Esophagus squamous epithelium (tissue), 5 donors: ENCODE measurements around the gene PLCB1. TPM values are rescaled to one million over a fixed set of nuclear protein-coding genes. Genes with fewer than 3 reads are reported as not detected.

Experiments used
- DNase-seq: peaks from one replicate; lab custom pipeline; 2025; lab: John Stamatoyannopoulos, UW
- H3K27ac ChIP-seq, 4 donors: fragments of 200-600 bp; sonication (generic); one replicate each; pipeline ENCODE4 v1.5.1; 2016 to 2019; ENCODE audit warnings: mild to moderate bottlenecking in 1 of 4
- H3K27me3 ChIP-seq, 4 donors: fragments of 200-600 bp; sonication (generic); 1 replicate in 3 of 4; 2 replicates in 1 of 4; pipeline versions ENCODE4 v1.5.1 to v1.6.0; 2017 to 2021; ENCODE audit warnings: antibody characterized with exemption in 1 of 4
- H3K36me3 ChIP-seq, 3 donors: fragments of 200-600 bp; sonication (generic); one replicate each; pipeline ENCODE4 v1.5.1; 2016 to 2019
- H3K4me1 ChIP-seq, 3 donors: fragments of 200-600 bp; sonication (generic); one replicate each; pipeline ENCODE4 v1.5.1; 2017 to 2019
- H3K4me3 ChIP-seq, 4 donors: fragments of 200-600 bp; sonication (generic); 1 replicate in 3 of 4; 2 replicates in 1 of 4; pipeline ENCODE4 v1.5.1; 2016 to 2019; ENCODE audit warnings: mild to moderate bottlenecking in 2 of 4, moderate library complexity in 1 of 4
- H3K9me3 ChIP-seq, 3 donors: fragments of 200-600 bp; sonication (generic); one replicate each; pipeline ENCODE4 v1.5.1; 2016 to 2019
- POLR2A ChIP-seq, 4 donors: fragments of 450-650 bp; IDR thresholded peaks; one replicate each; pipeline ENCODE4 v1.6.1; 2017; ENCODE audit warnings: antibody characterized with exemption in 4 of 4, mild to moderate bottlenecking in 4 of 4, moderate library complexity in 3 of 4
- WGBS, 2 donors: methylation state at CpG; one replicate each; pipeline ENCODE4 v1.1.5; 2018; 5-methylcytosine and 5-hydroxymethylcytosine counted together
- intact Hi-C: fragments of 100-400 bp; cut with DNase I; formaldehyde crosslinking; loops from one replicate; pipeline ENCODE4 v1.15.0; 2022
- total RNA-seq, 4 donors: library from RNA; depleted of rRNA; stranded (reverse); fragments of >200 nt; gene quantifications; one replicate each; pipeline ENCODE4 v1.1.0, GENCODE V29; 2016
- TF ChIP-seq, protein P1 (sequence below), 6 experiments: fragments of 450-650 bp in 4 of 6; fragments of 200-600 bp in 2 of 6; sonication (generic) in 2 of 6; IDR thresholded peaks; one replicate each; pipeline ENCODE4 v1.5.1; 2016 to 2019; ENCODE audit warnings: antibody characterized with exemption in 6 of 6, mild to moderate bottlenecking in 4 of 6, moderate library complexity in 4 of 6
- donor health status: DM: yes; HTN: yes; CAD: no.

PLCB1 gene
- total RNA-seq, 4 donors from 2014 or later, result 1.9 to 20.4 (median 5.0) TPM

DNA sequence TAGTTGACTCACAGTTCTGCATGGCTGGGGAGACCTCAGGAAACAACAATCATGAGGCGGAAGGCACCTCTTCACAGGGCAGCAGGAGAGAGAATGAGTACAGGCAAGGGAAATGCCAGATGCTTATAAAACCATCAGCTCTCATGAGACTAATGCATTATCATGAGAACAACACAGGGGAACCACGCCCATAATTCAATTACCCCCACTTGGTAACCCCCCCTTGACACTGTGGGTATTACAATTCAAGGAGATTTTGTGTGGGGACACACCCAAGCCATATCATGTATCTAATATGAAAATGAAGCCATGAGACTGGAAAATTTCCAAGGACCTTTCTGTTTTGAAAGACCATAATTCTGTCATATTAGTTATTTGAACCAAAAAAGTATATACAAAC is 594.4 kb downstream of the PLCB1 start:
- 84 to 100% methylated on average over 2 of the region's 2 CpGs for WGBS, 2 donors
- intact Hi-C loops, result no loop called here
- TF ChIP-seq, protein P1, sequence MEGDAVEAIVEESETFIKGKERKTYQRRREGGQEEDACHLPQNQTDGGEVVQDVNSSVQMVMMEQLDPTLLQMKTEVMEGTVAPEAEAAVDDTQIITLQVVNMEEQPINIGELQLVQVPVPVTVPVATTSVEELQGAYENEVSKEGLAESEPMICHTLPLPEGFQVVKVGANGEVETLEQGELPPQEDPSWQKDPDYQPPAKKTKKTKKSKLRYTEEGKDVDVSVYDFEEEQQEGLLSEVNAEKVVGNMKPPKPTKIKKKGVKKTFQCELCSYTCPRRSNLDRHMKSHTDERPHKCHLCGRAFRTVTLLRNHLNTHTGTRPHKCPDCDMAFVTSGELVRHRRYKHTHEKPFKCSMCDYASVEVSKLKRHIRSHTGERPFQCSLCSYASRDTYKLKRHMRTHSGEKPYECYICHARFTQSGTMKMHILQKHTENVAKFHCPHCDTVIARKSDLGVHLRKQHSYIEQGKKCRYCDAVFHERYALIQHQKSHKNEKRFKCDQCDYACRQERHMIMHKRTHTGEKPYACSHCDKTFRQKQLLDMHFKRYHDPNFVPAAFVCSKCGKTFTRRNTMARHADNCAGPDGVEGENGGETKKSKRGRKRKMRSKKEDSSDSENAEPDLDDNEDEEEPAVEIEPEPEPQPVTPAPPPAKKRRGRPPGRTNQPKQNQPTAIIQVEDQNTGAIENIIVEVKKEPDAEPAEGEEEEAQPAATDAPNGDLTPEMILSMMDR (IDR thresholded peaks at IDR 0.05), result no peak
- TF ChIP-seq POLR2A (IDR thresholded peaks at IDR 0.05), result no peak

DNA sequence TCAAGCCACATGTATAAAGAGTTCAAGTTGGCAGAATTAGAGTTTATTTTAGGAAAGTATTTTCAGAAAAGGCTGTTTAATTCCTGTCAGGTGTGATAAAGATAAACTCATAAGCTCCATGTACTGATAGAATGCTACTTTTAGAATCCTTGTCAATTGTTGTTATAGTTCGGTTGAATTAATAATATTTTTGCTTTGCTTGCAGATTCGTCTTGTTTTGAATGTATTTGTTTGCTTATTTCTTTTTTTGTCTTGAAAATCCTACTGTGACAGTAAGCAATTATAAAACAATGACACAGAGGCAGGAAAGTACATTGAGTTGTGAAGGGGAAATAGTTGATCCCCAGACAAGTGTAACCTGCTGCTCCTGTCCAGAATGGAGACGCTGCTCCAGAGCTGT is 602.9 kb downstream of the PLCB1 start:
- 49 to 54% methylated on average over 3 of the region's 3 CpGs for WGBS, 2 donors
- TF ChIP-seq, protein P1 (IDR thresholded peaks at IDR 0.05), result no peak
- no peak for TF ChIP-seq POLR2A (IDR thresholded peaks at IDR 0.05)
- intact Hi-C loops, result no loop called here

More for the DNA sequence above, 594.4 kb downstream of the PLCB1 start:
- H3K4me3 ChIP-seq, result no peak overlapping the region
- DNase-seq, result no peak
- H3K36me3 ChIP-seq, result no peaks in the 10 kb centered on the region
- H3K4me1 ChIP-seq, result no peaks in the 10 kb centered on the region
- H3K27me3 ChIP-seq, result no peaks in the 10 kb centered on the region
- no peaks in the 10 kb centered on the region for H3K9me3 ChIP-seq
- no peak overlapping the region for H3K27ac ChIP-seq

DNA sequence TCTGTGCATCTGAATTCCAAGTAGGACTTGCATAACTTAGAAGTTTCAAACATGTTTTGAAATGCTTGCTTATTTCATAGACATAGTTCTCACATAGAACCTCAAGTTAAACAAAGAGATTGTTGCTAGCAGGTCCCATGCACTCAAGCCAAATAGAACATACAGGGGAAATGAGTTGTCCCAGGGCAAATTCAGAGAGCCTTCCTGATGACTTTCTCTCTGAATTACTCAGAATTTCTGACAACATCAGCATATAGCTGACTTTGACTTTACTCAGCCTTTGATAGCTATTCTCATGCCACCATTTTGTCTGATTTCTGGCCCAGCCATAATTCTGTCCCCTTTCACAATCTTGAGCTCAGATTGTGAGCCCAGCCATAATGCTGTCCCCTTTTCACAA is 603.6 kb downstream of the PLCB1 start:
- no peak for TF ChIP-seq POLR2A (IDR thresholded peaks at IDR 0.05)
- TF ChIP-seq, protein P1 (IDR thresholded peaks at IDR 0.05), result no peak
- intact Hi-C loops, result no loop called here
- Histone ChIP-seq H3K27me3 (no peaks in the 10 kb centered on the region), H3K27ac (no peak overlapping the region), H3K36me3 (peaks cover 0 to 1% (median 0%) of the 10 kb centered on the region in 3 donors), H3K4me1 (no peaks in the 10 kb centered on the region), H3K4me3 (no peak overlapping the region), H3K9me3 (no peaks in the 10 kb centered on the region)
- DNase-seq, result no peak

More for the DNA sequence above, 602.9 kb downstream of the PLCB1 start:
- H3K9me3 ChIP-seq, result no peaks in the 10 kb centered on the region
- no peak overlapping the region for H3K27ac ChIP-seq
- no peak for DNase-seq
- no peak overlapping the region for H3K4me3 ChIP-seq
- H3K36me3 ChIP-seq, result no peaks in the 10 kb centered on the region
- H3K4me1 ChIP-seq, result no peaks in the 10 kb centered on the region
- no peaks in the 10 kb centered on the region for H3K27me3 ChIP-seq

DNA sequence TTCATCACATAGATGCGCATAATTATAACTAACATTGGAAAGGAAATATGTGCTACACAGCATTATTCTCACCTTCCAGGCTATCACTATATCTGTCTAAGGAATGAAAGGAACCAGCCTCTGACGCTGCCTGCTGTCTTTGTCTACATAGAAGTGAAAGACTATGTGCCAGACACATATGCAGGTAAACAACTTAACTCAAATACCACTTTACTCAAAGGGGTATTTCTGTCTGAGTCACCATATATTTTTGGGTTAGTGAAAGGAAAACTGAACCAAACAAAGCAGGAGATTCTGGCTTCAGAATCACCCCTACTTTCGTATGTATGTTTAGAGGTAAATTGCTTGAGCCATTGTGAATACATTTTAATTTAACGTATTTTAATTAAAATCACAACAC is 608.2 kb downstream of the PLCB1 start:
- 86 to 90% methylated on average over 4 of the region's 4 CpGs for WGBS, 2 donors
- no peak overlapping the region for H3K4me3 ChIP-seq
- no peak for DNase-seq
- intact Hi-C loops, result no loop called here
- no peaks in the 10 kb centered on the region for H3K4me1 ChIP-seq
- no peak for TF ChIP-seq POLR2A (IDR thresholded peaks at IDR 0.05)
- TF ChIP-seq, protein P1 (IDR thresholded peaks at IDR 0.05), result no peak
- no peak overlapping the region for H3K27ac ChIP-seq
- no peaks in the 10 kb centered on the region for H3K9me3 ChIP-seq
- H3K36me3 ChIP-seq, result peaks cover 0 to 14% (median 0%) of the 10 kb centered on the region in 3 donors
- no peaks in the 10 kb centered on the region for H3K27me3 ChIP-seq

DNA sequence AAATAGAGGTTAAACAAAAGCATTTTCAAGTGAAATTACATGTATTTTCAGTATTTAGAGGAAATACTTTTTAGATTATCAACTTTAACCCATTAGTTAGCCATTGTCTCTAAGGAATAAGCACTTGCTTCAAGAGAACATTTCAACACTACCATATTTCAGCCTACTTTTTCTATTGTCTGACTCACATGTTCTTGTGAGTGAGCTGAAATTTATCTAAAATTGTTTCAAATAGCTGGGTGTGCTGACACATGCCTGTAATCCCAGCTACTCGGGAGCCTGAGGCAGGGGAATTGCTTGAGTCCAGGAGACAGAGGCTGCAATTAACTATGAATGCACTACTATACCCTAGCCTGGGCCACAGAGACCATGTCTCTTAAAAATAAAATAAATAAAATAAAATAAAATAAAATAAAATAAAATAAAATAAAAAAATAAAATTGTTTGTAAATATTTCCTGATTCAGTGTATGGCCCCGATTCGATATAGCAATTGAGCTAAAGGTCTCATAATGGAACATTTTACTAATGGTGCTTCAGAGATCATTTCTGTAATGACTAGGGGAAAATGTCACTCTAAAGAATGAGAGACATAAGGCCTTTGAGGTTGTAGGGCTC is 612.3 kb downstream of the PLCB1 start:
- TF ChIP-seq, protein P1 (IDR thresholded peaks at IDR 0.05), result no peak
- no peak for TF ChIP-seq POLR2A (IDR thresholded peaks at IDR 0.05)
- Histone ChIP-seq H3K9me3 (no peaks in the 10 kb centered on the region), H3K4me1 (no peaks in the 10 kb centered on the region), H3K27me3 (no peaks in the 10 kb centered on the region), H3K36me3 (peaks cover 0 to 14% (median 0%) of the 10 kb centered on the region in 3 donors), H3K27ac (no peak overlapping the region), H3K4me3 (no peak overlapping the region)
- WGBS, 2 donors, result 72 to 77% methylated on average over 3 of the region's 3 CpGs
- intact Hi-C loops, result no loop called here
- no peak for DNase-seq
